Left renal pelvis (tissue), 4 donors: ENCODE data around the gene HADHA. TPM values are rescaled to one million over a fixed set of nuclear protein-coding genes. Genes with fewer than 3 reads are reported as not detected.

Experiments
- DNase-seq, 4 donors: peaks; one replicate each; pipeline ENCODE4 v3.0.0-alpha.2; 2013; ENCODE audit warnings: low read depth in 4 of 4, low spot score in 3 of 4
- polyA plus RNA-seq, 4 donors: library from polyadenylated mRNA; unstranded; fragments of 120-200 nt; gene quantifications; one replicate each; pipeline ENCODE4 v1.2.1, GENCODE V29; 2013; ENCODE audit not compliant: insufficient read length in 4 of 4

HADHA gene
- polyA plus RNA-seq, 4 donors, result 165 to 244 (median 205) TPM

DNA sequence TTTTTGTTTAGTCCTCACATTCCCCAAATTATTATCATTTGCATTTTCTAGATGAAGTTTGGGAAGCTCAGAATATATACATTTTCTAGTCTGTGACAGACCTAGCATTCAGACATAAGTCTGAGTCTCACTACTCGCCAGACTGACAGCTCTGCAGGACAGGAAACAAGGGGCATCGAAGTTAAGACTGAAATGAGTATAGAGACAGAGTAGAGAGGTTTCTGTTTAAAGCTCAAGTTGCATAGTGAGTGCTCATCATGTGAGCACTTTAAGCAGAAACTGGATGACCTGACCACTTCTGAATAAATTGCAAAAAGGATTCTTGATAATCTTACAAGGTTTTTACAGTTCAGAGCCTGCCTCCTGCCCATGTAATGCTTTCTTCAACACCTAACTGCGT, 1.4 kb upstream of the HADHA start:
- no peak for DNase-seq

DNA sequence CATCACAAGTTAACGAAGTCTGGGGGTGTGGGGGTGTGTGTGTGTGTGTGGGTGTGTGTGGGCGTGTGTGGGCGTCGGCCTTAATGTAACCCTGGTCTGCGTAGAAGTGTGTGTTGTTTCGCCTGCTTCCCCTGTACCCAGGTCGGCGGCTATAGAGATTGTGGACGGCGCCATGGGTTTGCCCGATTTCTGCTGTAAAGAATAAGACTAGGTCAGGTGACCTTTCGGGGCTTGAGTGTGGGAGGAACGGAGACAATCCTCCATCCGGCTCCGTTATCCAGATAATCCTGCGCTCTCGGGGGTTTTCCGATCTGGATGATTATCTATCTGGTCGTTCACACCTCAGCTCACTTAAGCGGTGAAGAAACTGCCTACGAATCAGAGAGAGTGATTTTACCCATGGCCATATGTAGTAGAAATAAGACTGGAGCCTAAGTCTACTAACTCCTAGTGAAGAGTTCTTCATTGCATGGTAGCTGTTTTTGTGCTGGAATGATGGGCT, 850 bp upstream of the HADHA start:
- peak in 1 of 4 donors; percentile 20 for DNase-seq

DNA sequence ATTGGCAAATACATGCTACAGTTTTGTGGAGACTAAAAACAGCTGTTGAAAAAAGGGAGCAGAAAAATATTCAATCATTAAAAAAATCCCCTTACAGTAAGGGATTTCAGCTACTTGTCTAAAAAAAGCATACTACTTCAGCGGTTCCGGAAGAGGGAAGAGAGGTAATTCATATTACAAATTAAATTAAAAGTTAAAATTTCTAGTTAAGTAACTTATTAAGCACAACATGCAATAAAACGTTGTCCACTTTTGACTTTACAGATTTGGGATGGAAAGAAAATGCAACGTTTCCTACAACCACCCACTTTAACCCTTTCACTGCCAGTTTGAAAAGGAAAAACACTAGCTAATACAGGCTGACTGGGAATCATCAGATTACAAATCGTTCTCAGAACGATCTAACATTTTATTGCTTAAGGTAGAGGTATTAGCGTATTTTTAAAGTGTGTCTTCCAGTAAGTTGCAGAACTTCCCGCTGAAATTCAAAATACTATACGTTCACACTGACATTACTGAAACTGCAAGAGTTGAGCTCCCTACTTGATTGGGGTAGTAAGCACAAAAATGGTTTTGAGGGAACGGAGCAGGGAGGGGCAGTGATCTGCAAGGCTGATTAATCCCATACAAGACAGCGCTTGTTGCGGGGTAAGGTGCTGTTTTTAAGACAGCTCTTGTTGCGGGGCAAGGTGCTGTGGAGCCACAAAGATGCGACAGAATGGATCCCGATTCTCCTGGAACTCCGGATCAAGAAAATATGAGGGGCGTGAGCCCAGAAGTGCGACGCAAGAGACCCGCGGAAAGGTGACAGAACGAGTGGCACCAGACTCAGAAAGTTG, 743 bp downstream of the HADHA start:
- DNase-seq, result peak in 3 of 4 donors; percentile 31 to 39 (median 34)

DNA sequence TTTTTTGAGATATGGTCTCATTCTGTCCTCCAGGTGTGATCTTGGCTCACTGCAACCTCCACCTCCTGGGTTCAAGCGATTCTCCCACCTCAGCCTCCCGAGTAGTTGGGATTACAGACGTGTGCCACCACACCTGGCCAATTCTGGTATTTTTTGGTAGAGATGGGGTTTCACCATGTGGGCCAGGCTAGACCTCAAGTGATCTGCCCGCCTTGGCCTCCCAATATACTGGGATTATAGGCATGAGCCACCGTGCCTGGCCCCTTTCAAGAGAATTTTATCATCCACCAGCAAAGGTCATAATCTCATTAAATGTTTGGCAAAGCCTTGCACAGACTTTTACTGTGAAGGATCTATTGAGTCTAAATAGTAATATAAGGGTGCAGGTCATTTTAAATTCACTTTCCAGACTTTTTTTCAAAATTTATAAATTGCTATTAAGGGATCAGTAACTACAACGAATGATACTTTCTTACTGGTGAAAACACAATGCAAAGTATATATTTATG, 2.5 kb downstream of the HADHA start:
- DNase-seq, result no peak

DNA sequence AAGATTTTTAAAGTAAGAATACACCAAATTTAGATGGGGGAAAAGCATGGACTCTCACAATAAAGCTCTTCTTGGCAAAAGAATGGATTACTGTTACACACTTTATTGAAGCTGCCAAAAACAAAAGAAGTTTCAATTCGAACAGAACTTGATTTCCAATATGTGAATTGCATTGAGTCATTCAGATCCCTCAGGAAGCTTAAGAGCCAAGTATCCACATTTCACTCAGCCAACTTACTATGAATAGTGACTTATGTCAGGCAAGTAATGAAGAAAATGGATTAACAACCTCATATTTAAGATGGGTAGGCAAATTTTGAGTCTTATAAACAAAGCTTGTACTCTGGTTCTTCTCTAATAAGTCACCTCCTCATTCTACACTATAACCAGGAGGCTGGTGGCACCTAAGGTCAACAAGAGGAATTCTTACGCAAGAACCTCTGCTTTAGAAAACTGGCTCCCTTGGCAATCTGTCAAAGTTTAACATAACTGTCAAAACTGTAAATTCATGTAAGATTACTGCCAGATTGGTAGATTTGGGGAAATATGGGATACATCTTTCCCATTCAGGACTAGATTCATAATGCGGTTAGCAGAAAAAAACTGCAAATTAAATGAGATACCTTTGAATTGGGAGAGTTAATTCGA, 6.0 kb downstream of the HADHA start:
- DNase-seq, result no peak

DNA sequence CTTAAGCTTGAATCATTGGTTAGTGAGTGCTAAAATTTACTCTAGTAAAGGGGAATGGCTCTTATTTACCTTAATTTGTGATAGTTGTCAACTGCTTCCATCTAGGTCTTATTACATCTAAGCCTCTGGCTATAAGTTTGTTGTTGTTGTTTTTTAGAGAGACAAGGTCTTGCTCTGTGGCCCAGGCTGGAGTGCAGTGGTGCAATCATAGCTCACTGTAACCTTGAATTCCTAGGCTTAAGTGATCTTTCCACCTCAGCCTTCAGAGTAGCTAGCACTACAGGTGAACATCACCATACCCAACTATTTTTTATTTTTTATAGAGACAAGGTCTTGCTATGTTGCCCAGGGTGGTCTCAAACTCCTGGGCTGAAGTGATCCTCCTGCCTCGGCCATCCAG, 6.6 kb downstream of the HADHA start:
- DNase-seq, result no peak

DNA sequence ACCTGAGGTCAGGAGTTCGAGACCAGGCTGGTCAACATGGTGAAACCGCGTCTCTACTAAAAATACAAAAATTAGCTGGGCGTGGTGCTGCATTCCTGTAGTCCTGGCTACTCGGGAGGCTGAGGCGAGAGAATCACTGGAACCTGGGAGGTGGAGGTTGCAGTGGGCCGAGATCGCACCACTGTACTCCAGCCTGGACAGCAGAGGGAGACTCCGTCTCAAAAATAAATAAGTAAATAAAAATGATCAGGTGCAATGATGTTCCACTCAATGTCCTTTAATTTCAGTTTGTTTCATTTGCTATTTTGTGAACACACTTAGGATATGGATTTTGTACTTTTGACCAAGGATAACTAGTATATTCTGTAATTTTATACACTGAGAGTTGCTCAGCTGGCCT, 9.3 kb downstream of the HADHA start:
- no peak for DNase-seq

DNA sequence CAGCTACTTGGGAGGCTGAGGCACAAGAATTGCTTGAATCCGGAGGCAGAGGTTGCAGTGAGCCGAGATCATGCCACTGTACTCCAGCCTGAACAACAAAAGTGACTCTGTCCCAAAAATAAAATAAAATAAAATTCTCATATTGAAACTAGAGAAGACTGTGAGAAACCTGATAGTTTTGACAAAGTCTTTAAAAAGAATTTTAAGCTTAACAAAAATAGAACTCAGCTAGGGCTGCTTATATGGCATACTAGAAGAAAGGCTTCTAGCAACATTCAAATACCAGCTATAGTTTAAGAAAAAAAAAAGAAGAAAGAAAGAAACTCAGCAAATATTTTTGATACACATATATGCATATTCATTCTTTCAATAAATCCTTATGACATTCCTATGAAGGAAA, 13.6 kb downstream of the HADHA start:
- no peak for DNase-seq

DNA sequence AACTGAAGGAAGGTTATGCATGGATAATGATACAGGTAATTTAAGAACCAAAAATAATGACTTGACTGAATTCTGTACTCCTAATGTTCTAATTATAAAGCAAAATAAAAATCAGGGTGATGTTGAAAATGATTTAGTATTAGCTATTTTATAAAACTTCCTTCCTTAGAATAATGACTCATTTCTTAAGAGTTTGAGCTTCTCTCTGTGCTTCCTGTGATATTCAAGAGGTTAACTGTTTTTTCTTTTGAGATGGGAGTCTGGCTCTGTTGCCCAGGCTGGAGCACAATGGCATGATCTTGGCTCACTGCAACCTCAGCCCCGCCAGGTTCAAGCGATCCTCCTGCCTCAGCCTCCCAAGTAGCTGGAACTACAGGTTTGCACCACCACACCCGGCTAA, 14.8 kb downstream of the HADHA start:
- no peak for DNase-seq

DNA sequence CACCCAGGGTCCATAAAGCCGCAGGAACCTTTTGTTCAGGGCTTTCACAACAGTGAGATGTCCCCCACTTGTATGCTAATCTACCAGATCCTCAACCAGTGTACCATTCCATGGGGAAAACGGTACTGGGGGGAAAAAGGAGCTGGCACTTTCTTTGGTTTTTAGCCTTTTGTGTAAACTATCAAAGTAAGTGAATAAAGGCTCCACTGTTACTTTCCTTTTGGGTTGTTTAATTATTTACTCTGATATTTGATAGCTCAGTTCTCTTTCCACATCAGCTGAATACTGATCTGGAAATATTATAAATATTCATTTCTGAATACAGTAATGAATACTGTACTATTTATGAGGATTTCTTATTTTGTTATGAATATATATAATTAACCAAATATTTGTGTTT, 20.3 kb downstream of the HADHA start:
- no peak for DNase-seq

DNA sequence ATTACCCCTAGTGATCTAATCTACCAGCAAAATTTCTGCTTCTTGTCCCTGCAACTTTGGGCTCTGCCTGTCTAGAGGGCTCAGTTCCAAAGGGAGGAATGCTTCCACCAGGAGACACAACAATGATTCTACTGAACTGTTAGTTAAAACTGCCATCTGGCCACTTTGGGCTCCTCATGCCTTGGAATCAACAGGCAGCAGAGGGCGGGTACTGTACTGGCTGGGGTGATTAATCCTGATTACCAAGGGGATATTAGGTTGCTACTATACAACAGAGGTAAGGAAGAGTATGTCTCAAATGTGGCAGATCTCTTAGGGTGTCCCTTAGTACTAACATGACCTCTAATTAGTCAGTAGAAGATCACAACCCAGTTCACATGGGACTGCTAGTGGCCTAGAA, 21.4 kb downstream of the HADHA start:
- DNase-seq, result no peak

DNA sequence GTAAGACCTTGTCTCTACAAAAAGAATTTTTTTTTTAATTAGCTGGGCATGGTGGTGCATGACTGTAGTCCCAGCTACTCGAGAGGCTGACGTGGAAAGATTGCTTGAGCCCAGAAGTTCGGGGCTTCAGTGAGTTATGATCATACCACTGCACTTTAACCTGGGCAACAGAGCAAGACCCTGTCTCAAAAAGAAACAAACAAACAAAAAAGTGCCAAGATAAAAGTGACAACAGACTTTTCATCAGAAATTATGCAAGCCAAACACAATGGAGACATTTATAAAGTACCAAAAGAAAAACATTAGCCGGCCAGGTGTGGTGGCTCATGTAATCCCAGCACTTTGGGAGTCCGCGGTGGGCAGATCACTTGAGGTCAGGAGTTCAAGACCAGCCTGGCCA, 26.7 kb downstream of the HADHA start:
- no peak for DNase-seq

DNA sequence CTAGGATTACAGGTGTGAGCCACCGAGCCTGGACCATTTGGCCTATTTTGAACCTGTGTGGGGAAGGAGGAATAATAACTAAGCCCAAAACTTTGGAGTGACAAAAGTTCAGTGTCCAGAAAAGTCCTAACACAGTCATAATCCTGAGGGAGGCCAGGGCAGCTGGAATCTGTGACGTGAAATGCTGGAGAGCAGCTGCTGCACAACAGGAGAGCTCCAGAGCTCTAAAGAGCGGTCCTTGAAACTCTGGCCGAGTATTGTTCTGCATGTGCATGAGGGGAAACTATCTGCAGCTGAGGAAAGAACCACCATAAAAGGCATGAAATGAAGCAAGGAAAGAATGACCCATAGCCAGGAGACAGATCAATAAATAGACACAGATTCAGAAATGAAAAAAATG, 27.8 kb downstream of the HADHA start:
- no peak for DNase-seq

DNA sequence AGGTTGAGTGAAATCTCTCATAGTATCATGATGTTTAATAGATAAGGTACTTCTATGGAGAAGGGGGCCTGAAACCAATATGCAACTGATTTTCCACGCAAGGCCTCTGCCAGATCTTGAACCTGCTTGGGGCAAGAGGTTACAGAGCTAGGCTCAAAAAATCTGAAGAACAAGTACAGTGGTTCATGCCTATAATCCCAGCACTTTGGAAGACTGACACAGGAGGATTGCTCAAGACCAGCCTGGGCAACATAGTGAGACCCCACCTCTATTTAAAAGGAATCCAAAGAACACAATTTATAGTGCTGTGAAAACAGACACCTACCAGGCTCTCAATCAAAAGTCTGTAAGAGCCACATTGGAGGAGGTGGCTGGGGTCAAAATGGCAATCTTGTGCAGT, 28.6 kb downstream of the HADHA start:
- DNase-seq, result no peak

DNA sequence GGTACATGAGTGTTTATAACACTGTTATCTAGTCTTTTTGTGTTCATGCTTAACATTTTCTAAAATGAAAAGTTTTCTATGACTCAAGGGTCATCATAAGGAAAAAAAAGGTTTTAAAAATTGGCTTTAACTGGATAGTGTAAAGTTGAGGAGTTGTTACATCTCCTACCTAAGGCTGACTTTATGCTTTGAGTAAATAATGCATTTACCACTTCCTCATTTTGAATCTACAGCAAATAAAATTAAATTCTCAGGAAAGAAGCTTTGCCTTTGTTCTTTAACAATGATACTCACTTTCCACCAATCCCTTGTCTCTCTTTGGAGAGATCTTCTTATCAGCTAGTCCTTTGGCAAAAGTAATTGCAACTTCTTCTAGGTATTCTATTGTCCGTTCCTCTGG, 29.7 kb downstream of the HADHA start:
- no peak for DNase-seq

DNA sequence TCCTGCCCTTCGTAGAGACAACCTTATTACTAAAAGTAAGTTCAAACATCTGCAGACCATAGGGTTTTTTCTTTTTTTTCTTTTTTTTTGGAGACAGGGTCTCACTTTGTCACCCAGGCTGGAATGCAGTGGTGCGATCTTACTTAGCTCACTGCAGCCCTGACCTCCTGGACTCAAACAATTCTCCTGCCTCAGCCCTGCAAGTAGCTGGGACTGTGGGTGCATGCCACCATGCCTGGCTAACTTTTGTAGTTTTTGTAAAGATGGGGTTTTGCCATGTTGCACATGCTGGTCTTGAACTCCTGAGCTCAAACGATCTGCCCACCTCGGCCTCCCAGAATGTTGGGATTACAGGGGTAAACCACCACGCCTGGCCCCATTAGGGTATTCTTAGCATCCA, 32.4 kb downstream of the HADHA start:
- no peak for DNase-seq

DNA sequence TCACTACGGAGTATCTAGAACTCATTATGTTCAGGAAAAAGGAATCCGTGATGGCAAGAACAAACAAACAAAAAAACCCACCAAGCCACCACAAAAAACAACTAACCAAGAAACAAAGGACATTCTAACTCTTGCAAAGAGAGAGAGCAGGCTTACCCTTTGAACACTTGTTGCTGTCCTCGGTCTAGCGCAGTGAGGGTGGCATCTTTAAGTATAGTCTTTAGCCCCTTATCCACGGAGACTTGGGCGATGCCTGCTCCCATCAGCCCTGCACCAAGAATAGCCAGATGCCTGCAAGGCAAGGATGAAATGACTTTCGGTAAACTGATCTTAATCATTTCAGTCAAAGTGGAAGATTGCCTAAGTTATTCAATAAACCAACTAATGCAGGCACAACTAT, 40.5 kb downstream of the HADHA start:
- no peak for DNase-seq

DNA sequence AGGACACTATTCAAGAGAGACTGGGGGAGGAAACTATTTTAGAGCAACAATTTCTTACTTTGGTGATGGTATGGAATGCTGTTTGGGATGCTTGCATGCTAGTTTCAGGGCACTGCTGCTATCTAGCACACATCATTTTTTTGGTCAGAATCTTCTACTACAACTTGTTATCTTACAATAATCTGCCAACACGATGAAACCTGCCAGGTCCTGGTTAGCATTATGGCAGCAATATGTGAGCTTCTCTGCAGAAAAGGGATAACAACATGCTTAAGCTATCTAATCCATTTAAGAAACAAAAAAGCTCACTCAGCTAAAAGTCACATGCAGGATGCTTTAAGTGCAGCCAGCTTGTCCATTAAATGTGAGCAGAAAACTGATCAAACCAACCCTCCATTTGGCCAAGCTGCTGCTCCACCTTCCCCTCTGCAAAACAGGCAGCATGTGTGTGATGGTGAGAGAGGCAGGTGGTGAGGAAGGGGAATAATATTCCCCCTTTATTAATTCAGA, 41.4 kb downstream of the HADHA start:
- no peak for DNase-seq

DNA sequence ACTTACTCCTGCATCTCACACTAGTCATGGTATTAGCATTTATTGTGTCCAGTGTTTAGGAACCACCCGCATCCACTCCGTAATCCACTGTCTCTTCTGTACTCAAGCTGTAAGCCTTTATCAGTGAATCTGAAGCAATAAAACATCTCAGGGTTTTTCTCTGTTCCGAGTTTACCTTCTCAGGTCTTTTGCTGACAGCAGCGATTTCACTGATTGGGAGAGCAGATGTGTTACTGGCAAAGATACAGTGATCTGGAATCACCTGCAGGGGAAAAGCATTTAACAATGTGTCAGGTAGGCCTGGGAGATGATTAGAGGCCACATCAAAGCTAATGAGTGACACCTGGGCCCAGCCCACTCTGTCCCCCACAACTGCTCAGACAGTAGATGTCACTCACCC, 46.9 kb downstream of the HADHA start:
- DNase-seq, result no peak

DNA sequence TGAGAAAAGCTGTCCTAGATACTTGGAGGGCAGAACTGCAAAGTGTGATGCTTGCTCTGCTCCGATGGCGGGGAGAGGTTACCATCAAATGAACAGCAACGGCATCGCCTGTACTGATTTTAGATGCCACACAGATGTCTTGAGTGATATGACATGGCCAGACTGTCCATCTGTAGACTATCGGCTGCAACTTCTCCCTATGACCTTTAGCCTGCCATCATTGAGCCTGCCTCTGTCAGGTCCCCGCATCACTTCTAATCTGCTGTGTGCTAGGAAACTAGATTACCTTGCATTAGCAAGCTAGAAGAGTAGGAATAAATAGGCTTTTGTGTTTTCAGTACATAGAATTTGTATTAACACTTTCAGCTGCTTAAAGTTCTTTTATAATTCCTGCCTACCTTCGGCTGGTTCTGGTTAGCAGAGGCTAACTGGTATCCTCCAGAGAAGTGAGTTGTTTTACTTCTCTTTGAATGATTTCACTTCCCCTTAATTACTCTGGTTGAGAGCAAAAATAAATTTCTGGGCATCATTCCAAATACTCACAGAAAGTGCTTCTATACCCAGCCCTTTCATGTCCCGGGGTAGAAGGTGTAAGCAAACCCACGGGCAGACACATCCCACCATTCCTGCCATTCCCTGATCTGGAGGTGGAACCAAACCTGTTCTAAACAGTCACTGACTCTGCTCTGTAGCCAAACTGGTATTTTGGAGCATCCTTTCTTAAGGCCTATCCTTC, 47.6 kb downstream of the HADHA start:
- DNase-seq, result no peak
